IMR-90 (cell line): ENCODE results near the gene MPV17. TPM values are rescaled to one million over a fixed set of nuclear protein-coding genes. Genes with fewer than 3 reads are reported as not detected.

Experiments used
- ATAC-seq: fragments of 200-7000 bp; cut with Tn5 transposase; 2 replicates; pipeline ENCODE4 v1.9.1; 2020; ENCODE audit warnings: low read depth, mild to moderate bottlenecking, moderate library complexity
- BruUV-seq: library from RNA; stranded (reverse); fragments of 400-500 nt; replicated peaks from 2 replicates; lab custom pipeline; 2021; lab: Mats Ljungman, UMichigan
- CTCF ChIA-PET: fragments of 300-600 bp; formaldehyde crosslinking; extraction: SDS; loops from one replicate; lab custom pipeline; 2021; ENCODE audit warnings: antibody characterized with exemption; lab: Yijun Ruan, JAX
- POLR2A ChIA-PET: fragments of 300-600 bp; sonication (Branson Sonifier 250); formaldehyde crosslinking; loops from one replicate; lab custom pipeline; 2022; ENCODE audit warnings: antibody characterized with exemption; ENCODE audit not compliant: unreplicated experiment; lab: Charles Lee
- DNase-seq: peaks from one replicate; pipeline ENCODE4 v3.0.0; 2013
- H2AFZ ChIP-seq: replicated peaks from 2 replicates; pipeline ENCODE3; 2013; ENCODE audit warnings: low read length, mild to moderate bottlenecking; ENCODE audit not compliant: poor library complexity
- H2AK5ac ChIP-seq: 2 replicates; pipeline ENCODE4 v1.6.1; 2013; ENCODE audit warnings: low read depth, low read length, inconsistent platforms
- H2AK9ac ChIP-seq: replicated peaks from 2 replicates; pipeline ENCODE3; 2013; ENCODE audit warnings: mild to moderate bottlenecking, low read depth, low read length, moderate library complexity; ENCODE audit not compliant: poor library complexity
- H2BK120ac ChIP-seq: 2 replicates; pipeline ENCODE4 v1.6.1; 2013; ENCODE audit warnings: low read depth, low read length, inconsistent platforms
- H2BK15ac ChIP-seq: 3 replicates; pipeline ENCODE4 v1.6.1; 2013; ENCODE audit warnings: low read depth, low read length, inconsistent platforms
- H2BK20ac ChIP-seq: 2 replicates; pipeline ENCODE4 v1.6.1; 2013; ENCODE audit warnings: low read depth, mild to moderate bottlenecking, inconsistent platforms, low read length, moderate library complexity
- H2BK5ac ChIP-seq: 2 replicates; pipeline ENCODE4 v1.6.1; 2013; ENCODE audit warnings: mild to moderate bottlenecking, low read depth, low read length, inconsistent platforms; ENCODE audit not compliant: poor library complexity, severe bottlenecking
- H3K14ac ChIP-seq: replicated peaks from 2 replicates; pipeline ENCODE4 v1.6.1; 2013; ENCODE audit warnings: low read depth, low read length, inconsistent platforms
- H3K18ac ChIP-seq: 2 replicates; pipeline ENCODE4 v1.6.1; 2013; ENCODE audit warnings: low read depth, low read length, control low read depth
- H3K23ac ChIP-seq: 2 replicates; pipeline ENCODE4 v1.6.1; 2013; ENCODE audit warnings: low read depth, low read length, inconsistent platforms
- H3K27ac ChIP-seq: 2 replicates; pipeline ENCODE4 v1.5.1; 2013; ENCODE audit warnings: mild to moderate bottlenecking, control low read depth, low read length; ENCODE audit not compliant: insufficient read depth
- H3K27me3 ChIP-seq: 2 replicates; pipeline ENCODE4 v1.6.1; 2013; ENCODE audit warnings: low read length; ENCODE audit not compliant: control insufficient read depth, insufficient read depth
- H3K36me3 ChIP-seq: 2 replicates; pipeline ENCODE4 v1.6.1; 2013; ENCODE audit warnings: low read length, mixed read lengths; ENCODE audit not compliant: control insufficient read depth, insufficient read depth
- H3K4ac ChIP-seq: 2 replicates; pipeline ENCODE4 v1.6.1; 2013; ENCODE audit warnings: low read depth, low read length, inconsistent platforms
- H3K4me1 ChIP-seq: 2 replicates; pipeline ENCODE4 v1.6.1; 2013; ENCODE audit warnings: low read length, mixed read lengths; ENCODE audit not compliant: control insufficient read depth, insufficient read depth
- H3K4me2 ChIP-seq: 2 replicates; pipeline ENCODE4 v1.6.1; 2013; ENCODE audit warnings: low read depth, mild to moderate bottlenecking, control low read depth, low read length, moderate library complexity
- H3K4me3 ChIP-seq: 2 replicates; pipeline ENCODE4 v1.5.1; 2013; ENCODE audit warnings: low read depth, mild to moderate bottlenecking, control low read depth, low read length, moderate library complexity; ENCODE audit not compliant: insufficient read depth
- H3K56ac ChIP-seq: 2 replicates; pipeline ENCODE4 v1.6.1; 2013; ENCODE audit warnings: low read length, inconsistent platforms; ENCODE audit not compliant: insufficient read depth; ENCODE audit errors: extremely low read depth
- H3K79me1 ChIP-seq, 2 experiments: 2 replicates each; pipeline ENCODE4 v1.6.1; 2013; ENCODE audit warnings: low read length in 2 of 2, inconsistent platforms in 1 of 2, low read depth in 1 of 2
- H3K9ac ChIP-seq: 2 replicates; pipeline ENCODE4 v1.6.1; 2013; ENCODE audit warnings: low read depth, low read length, control low read depth
- H3K9me1 ChIP-seq: 2 replicates; pipeline ENCODE4 v1.6.1; 2013; ENCODE audit warnings: low read length, inconsistent platforms; ENCODE audit not compliant: insufficient read depth
- H3K9me3 ChIP-seq: 2 replicates; pipeline ENCODE4 v1.6.1; 2013; ENCODE audit warnings: low read length; ENCODE audit not compliant: control insufficient read depth, insufficient read depth
- H4K20me1 ChIP-seq: 2 replicates; pipeline ENCODE4 v1.6.1; 2013; ENCODE audit warnings: low read length, inconsistent platforms; ENCODE audit not compliant: insufficient read depth
- H4K5ac ChIP-seq: 2 replicates; pipeline ENCODE4 v1.6.1; 2013; ENCODE audit warnings: mild to moderate bottlenecking, low read depth, low read length, control low read depth
- H4K8ac ChIP-seq, 2 experiments: 2 replicates each; pipeline ENCODE4 v1.6.1; 2013; ENCODE audit warnings: low read depth in 2 of 2, low read length in 2 of 2, control low read depth in 1 of 2, inconsistent platforms in 1 of 2
- H4K91ac ChIP-seq: 2 replicates; pipeline ENCODE4 v1.6.1; 2013; ENCODE audit warnings: low read depth, low read length, inconsistent platforms; ENCODE audit not compliant: insufficient read depth
- BHLHE40 ChIP-seq: fragments of 150-350 bp; IDR thresholded peaks from 2 replicates; pipeline ENCODE4 v1.6.1; 2016; ENCODE audit warnings: mild to moderate bottlenecking, low read depth, low read length
- CEBPB ChIP-seq: IDR thresholded peaks from 2 replicates; pipeline ENCODE4 v1.6.1; 2012; ENCODE audit warnings: low read depth, low read length, improper control_type of control experiment
- CHD1 ChIP-seq: IDR thresholded peaks from 2 replicates; pipeline ENCODE4 v1.6.1; 2012; ENCODE audit warnings: low read depth, low read length, improper control_type of control experiment
- CTCF ChIP-seq: conservative IDR thresholded peaks from 2 replicates; pipeline ENCODE4 v1.5.1; 2012; ENCODE audit warnings: mild to moderate bottlenecking, low read depth, low read length, improper control_type of control experiment
- ELK1 ChIP-seq: fragments of 150-350 bp; IDR thresholded peaks from 2 replicates; pipeline ENCODE4 v1.6.1; 2016; ENCODE audit warnings: low read depth, mild to moderate bottlenecking, low read length, moderate library complexity, borderline replicate concordance
- FOS ChIP-seq: fragments of 150-350 bp; IDR thresholded peaks from 2 replicates; pipeline ENCODE4 v1.6.1; 2016; ENCODE audit warnings: low read depth, low read length
- MXI1 ChIP-seq: IDR thresholded peaks from 2 replicates; pipeline ENCODE4 v1.6.1; 2012; ENCODE audit warnings: low read depth, mild to moderate bottlenecking, low read length, moderate library complexity, borderline replicate concordance
- NFE2L2 ChIP-seq: fragments of 150-350 bp; IDR thresholded peaks from 2 replicates; pipeline ENCODE4 v1.6.1; 2016; ENCODE audit warnings: low read depth, mild to moderate bottlenecking, low read length
- RAD21 ChIP-seq: IDR thresholded peaks from 2 replicates; pipeline ENCODE4 v1.6.1; 2012; ENCODE audit warnings: low read length, improper control_type of control experiment
- RFX5 ChIP-seq: IDR thresholded peaks from 2 replicates; pipeline ENCODE4 v1.8.0; 2012; ENCODE audit warnings: low read depth, mild to moderate bottlenecking, low read length, moderate library complexity
- SMC3 ChIP-seq: fragments of 150-350 bp; IDR thresholded peaks from 2 replicates; pipeline ENCODE4 v1.6.1; 2016; ENCODE audit warnings: low read depth, mild to moderate bottlenecking, antibody characterized with exemption, low read length, moderate library complexity
- USF2 ChIP-seq: fragments of 150-350 bp; IDR thresholded peaks from 2 replicates; pipeline ENCODE4 v1.6.1; 2017; ENCODE audit warnings: mild to moderate bottlenecking, antibody characterized with exemption, low read length, low read depth
- WGBS, 2 experiments: methylation state at CpG; one replicate each; pipeline versions ENCODE4 v1.1.5 to v1.1.7; 2013; ENCODE audit warnings: missing lambda C conversion rate in 2 of 2; ENCODE audit not compliant: insufficient read length in 1 of 2; ENCODE audit errors: extremely low coverage in 2 of 2; 5-methylcytosine and 5-hydroxymethylcytosine counted together
- dilution Hi-C: fragments of 300-500 bp; cut with HindIII; formaldehyde crosslinking; loops from one replicate; pipeline ENCODE4 v1.14.3; 2018; ENCODE audit warnings: low sequenced_read_pairs; ENCODE audit not compliant: unreplicated experiment
- in situ Hi-C: fragments of 300-500 bp; cut with MboI; formaldehyde crosslinking; loops from 3 replicates; pipeline ENCODE4 v1.14.3; 2019; ENCODE audit warnings: low sequenced_read_pairs, inconsistent platforms, mixed read lengths
- intact Hi-C: fragments of 100-400 bp; cut with micrococcal nuclease; formaldehyde crosslinking; loops from 2 replicates; pipeline ENCODE4 v1.10.0; 2022
- polyA plus RNA-seq, 3 experiments: library from polyadenylated mRNA; depleted of rRNA; stranded (reverse); fragments of >200 nt; gene quantifications; 2 replicates each; pipeline ENCODE4 v1.2.3, GENCODE V29; 2012; ENCODE audit warnings: low replicate concordance in 1 of 3
- total RNA-seq: library from RNA; depleted of rRNA; stranded (reverse); fragments of >200 nt; gene quantifications from 2 replicates; pipeline ENCODE4 v1.2.3, GENCODE V29; 2012

Gene MPV17
- total and polyA plus RNA-seq, 2 of the 4 experiments (the other 2 are of a cell fraction) = 70.4 to 160 TPM

- no peak for ATAC-seq
- Histone ChIP-seq H2BK5ac (no peak overlapping the region), H3K9me3 (no peaks in the 10 kb centered on the region; the same call in 1 of the 2 replicates), H3K9me1 (no peaks in the 10 kb centered on the region), H2AFZ (peak overlapping the region; percentile 92), H4K8ac (no peak overlapping the region), H3K79me1 (no peaks in the 10 kb centered on the region), H4K91ac (no peak overlapping the region), H3K14ac (no peak overlapping the region), H2BK20ac (no peak overlapping the region), H3K4me1 (peaks cover 4% of the 10 kb centered on the region; the same call in 1 of the 2 replicates), H3K23ac (peak overlapping the region; percentile 77), H3K4me2 (peak overlapping the region; percentile 54), H3K27me3 (peaks cover 82% of the 10 kb centered on the region), H3K56ac (no peak overlapping the region), H3K27ac (no peak overlapping the region), H4K20me1 (no peaks in the 10 kb centered on the region), H2BK120ac (no peak overlapping the region), H3K9ac (no peak overlapping the region), H2BK15ac (no peak overlapping the region), H4K5ac (no peak overlapping the region), H3K36me3 (no peaks in the 10 kb centered on the region), H3K4me3 (no peak overlapping the region; the same call in 1 of the 2 replicates), H3K4ac (no peak overlapping the region), H2AK9ac (no peak overlapping the region), H2AK5ac (no peak overlapping the region), H3K18ac (no peak overlapping the region)
- WGBS, 2 experiments = 0% methylated on average over 1 of the region's 46 CpGs; no CpG with 5 or more reads in 1 of the 2 experiments
- ChIA-PET POLR2A (no interaction called here), CTCF (interaction anchor here (1.0 to 2.8 kb wide), 3 partner anchors 19 to 40 kb away, joined by 3 to 8 read pairs (median 4); partner anchors contain the start of gene TRIM54)
- dilution Hi-C loops (no loop called here), intact Hi-C loops (no loop called here), in situ Hi-C loops (no loop called here)
- BruUV-seq = no TSS peak
- DNase-seq = no peak
- TF ChIP-seq ELK1 (no peak), SMC3 (no peak), BHLHE40 (no peak), NFE2L2 (no peak), RFX5 (no peak), MXI1 (no peak), FOS (no peak), CEBPB (no peak), CHD1 (no peak), USF2 (no peak), RAD21 (no peak), CTCF (no peak)
Measured at GRCh38 chr2:27263287-27264252, 59.3 kb downstream of the MPV17 start.
